ENCODE results near the gene ATP6AP1. TPM values are rescaled to one million over a fixed set of nuclear protein-coding genes. Genes with fewer than 3 reads are reported as not detected.

ATP6AP1 gene
- total and polyA plus RNA-seq, 9 of the 15 experiments (the other 6 are each of a cell fraction or from before 2014, with no cell fraction given), result 8.3 to 90.5 (median 52.9) TPM

DNA sequence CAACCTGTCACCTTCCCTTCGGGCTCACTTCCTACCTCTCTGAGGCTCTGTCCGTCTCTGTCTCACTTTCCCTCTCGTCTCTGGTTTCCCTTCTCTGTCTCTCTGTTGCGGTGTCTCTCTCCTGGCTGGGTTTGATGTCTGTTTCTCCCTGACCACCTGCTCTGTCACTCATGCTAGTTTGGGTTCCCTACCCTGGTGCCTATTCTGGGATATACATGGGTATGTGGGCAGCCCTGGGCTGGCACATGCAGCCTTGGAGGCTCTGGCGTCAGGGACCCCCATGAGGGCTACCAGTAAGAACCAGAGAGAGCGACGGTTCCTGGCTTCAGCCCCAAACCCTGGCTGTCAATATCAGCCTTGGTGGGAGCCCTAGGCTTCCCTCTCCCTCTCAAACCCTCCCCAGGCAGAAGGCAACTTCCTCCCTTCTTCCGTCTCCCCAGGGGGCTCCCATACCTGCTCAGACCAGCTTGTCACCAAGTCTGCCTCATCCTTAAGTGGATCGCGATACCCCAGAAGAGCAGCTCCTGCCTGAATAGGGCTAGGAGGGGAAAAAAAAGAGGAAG is 19.7 kb upstream of the ATP6AP1 start (continued):
- no peak for TF ChIP-seq PATZ1 (CRISPR knock-in tag; IDR thresholded peaks at IDR 0.05; ENCODE audit: borderline replicate concordance)
- TF ChIP-seq REST (IDR thresholded peaks at IDR 0.05; ENCODE audit: borderline replicate concordance), result peak; percentile 60
- TF ChIP-seq REST (CRISPR knock-in tag; IDR thresholded peaks at IDR 0.05; ENCODE audit: low read depth), result no peak

All from K562 (cell line).